Vagina (tissue), 2 donors: ENCODE results near the gene INO80E.

Experiments
- POLR2AphosphoS5 ChIP-seq, 2 donors: sonication (generic); formaldehyde crosslinking; IDR thresholded peaks; one replicate each; pipeline ENCODE4 v1.9.0; 2017; ENCODE audit warnings: antibody characterized with exemption in 2 of 2, mild to moderate bottlenecking in 2 of 2, low read depth in 1 of 2; ENCODE audit not compliant: insufficient read depth in 1 of 2
- TF ChIP-seq, protein P1 (sequence below), 3 experiments: fragments of 450-650 bp in 2 of 3; fragments of 200-600 bp in 1 of 3; sonication (generic) in 1 of 3; IDR thresholded peaks; one replicate each; pipeline ENCODE4 v1.5.1; 2017 to 2019; ENCODE audit warnings: antibody characterized with exemption in 3 of 3, mild to moderate bottlenecking in 2 of 3, moderate library complexity in 2 of 3

DNA sequence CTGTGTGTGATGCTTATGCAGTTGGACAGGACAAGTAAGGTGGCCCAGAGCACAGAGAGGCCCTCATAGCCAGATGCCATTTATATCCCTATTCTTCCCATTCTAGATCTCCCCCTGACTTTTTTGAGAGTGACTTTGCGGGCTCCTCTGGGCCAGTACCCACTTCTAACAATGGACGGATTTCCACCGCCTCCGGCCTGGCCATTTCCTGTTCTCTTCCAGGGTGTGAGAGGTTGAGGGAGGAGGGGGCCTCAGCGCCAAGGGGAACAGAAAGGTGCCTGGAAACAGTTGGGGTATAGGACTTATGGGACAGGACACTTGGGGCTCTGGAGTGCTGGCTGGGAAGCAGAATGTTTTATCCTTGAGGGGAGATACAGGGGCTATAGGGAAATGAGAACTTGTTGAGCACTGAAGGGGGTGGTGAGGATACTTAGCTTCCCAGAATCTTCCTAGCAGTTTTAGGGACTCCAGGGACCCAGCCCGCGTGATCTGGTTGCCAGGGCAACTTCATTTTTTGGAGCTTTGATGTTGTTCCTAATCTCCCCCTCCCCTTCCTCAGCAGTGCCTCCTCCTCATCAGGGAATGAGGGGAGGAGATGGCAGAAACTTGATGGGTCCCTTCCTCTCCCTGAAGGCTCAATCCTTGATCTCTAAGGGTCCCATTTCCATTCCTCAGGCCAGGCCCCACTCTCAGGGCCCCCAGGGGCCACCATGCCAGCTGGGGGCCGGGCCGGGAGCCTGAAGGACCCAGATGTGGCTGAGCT, 18.8 kb upstream of the INO80E start:
- peak in 1 of 2 donors; percentile 15 for TF ChIP-seq POLR2AphosphoS5 (IDR thresholded peaks at IDR 0.05; ENCODE audit: insufficient read depth in 1 of 2, low read depth in 1 of 2)
- TF ChIP-seq, protein P1, sequence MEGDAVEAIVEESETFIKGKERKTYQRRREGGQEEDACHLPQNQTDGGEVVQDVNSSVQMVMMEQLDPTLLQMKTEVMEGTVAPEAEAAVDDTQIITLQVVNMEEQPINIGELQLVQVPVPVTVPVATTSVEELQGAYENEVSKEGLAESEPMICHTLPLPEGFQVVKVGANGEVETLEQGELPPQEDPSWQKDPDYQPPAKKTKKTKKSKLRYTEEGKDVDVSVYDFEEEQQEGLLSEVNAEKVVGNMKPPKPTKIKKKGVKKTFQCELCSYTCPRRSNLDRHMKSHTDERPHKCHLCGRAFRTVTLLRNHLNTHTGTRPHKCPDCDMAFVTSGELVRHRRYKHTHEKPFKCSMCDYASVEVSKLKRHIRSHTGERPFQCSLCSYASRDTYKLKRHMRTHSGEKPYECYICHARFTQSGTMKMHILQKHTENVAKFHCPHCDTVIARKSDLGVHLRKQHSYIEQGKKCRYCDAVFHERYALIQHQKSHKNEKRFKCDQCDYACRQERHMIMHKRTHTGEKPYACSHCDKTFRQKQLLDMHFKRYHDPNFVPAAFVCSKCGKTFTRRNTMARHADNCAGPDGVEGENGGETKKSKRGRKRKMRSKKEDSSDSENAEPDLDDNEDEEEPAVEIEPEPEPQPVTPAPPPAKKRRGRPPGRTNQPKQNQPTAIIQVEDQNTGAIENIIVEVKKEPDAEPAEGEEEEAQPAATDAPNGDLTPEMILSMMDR (IDR thresholded peaks at IDR 0.05), result no peak
